ENCODE measurements around the gene GP1BA.

DNA sequence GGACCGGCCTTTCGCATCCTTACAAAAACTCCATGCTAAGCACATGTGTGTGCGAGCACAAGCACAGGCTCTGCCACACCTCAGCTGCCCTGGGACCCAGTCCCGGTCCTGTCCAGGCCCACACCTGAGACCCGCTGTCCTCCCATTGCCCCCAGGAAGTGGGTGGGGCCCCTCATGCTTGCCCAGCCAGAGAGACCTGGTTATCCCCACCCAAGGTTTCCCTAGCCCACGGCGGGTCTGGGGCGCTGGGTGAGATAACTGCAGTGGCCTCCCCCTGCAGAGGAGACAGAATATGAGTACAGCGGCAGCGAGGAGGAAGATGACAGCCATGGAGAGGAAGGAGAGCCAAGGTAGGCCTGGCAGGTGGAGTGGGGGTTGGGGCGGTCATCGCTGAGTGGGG, 45.2 kb upstream of the GP1BA start:
- TF ChIP-seq, protein P1, sequence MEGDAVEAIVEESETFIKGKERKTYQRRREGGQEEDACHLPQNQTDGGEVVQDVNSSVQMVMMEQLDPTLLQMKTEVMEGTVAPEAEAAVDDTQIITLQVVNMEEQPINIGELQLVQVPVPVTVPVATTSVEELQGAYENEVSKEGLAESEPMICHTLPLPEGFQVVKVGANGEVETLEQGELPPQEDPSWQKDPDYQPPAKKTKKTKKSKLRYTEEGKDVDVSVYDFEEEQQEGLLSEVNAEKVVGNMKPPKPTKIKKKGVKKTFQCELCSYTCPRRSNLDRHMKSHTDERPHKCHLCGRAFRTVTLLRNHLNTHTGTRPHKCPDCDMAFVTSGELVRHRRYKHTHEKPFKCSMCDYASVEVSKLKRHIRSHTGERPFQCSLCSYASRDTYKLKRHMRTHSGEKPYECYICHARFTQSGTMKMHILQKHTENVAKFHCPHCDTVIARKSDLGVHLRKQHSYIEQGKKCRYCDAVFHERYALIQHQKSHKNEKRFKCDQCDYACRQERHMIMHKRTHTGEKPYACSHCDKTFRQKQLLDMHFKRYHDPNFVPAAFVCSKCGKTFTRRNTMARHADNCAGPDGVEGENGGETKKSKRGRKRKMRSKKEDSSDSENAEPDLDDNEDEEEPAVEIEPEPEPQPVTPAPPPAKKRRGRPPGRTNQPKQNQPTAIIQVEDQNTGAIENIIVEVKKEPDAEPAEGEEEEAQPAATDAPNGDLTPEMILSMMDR (IDR thresholded peaks at IDR 0.05): no peak
- no peak for TF ChIP-seq EZH2 (IDR thresholded peaks at IDR 0.05; ENCODE audit: borderline replicate concordance, insufficient read depth, low read depth, low read length, poor library complexity, severe bottlenecking)

All from B cell (primary cell).